G401 (cell line): ENCODE data around the gene KRTAP10-1. TPM values are rescaled to one million over a fixed set of nuclear protein-coding genes. Genes with fewer than 3 reads are reported as not detected.

Experiments
- DNase-seq: peaks from one replicate; pipeline ENCODE4 v3.0.0-alpha.2; 2015; ENCODE audit warnings: low spot score
- in situ Hi-C: cut with HindIII; loops from 2 replicates; pipeline ENCODE4 v1.10.0; 2016; ENCODE audit warnings: low sequenced_read_pairs, mixed read lengths
- total RNA-seq: library from RNA; depleted of rRNA; stranded (reverse); fragments of >200 nt; shearing (Covaris generic); gene quantifications from 2 replicates; pipeline ENCODE4 v1.2.3, GENCODE V29; 2014; rRNA removed

The KRTAP10-1 gene
- total RNA-seq, 1 experiment from 2014 or later, result not detected

DNA sequence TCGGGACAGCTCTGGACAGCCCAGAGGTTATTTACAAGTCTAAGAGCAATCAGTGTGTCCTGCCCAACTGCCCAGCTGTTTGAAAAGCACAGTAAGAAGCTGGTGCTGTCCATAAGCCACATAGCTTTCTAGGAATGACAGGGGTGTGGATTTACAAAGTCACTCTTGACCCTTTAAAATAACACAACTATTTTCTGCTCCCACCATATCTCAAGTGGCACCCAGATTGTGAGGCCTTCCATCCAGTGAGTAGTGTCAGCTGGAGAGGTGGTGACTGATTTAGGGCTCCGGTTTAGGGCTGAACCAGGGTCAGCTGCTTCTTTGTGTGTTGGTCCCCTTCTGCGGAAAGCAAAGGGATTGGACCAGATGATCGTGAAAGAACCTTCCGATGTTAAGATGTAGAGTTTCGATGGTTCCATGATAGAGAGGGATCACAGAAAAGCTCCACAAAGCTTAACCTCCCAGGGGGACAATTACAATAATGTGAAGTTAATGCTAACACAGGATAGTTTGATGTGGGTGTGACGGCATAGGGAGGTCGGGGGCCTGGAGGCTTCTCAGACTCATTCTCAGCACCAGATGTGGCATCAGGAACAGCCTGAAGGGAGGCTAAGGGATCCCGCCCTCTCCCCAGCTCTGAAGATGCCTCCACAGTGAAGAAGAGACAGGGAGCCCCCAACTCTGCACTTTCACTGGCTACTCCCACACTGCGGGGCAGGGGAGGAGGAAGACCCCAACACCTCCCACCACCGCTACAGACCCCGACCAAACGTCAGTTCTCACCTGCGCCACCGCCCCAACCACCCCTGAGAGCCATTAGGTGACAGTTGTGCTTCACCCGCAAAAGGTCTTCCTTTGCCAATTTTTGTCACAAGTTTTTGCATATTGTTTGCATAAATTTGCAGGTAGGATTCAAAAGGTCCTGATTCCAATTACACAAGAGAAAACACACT is 44.1 kb downstream of the KRTAP10-1 start:
- no peak for DNase-seq
- in situ Hi-C loops, result loop anchor here (25.0 kb wide), 1 partner anchor 291 kb away; no protein-coding TSS in a partner anchor

DNA sequence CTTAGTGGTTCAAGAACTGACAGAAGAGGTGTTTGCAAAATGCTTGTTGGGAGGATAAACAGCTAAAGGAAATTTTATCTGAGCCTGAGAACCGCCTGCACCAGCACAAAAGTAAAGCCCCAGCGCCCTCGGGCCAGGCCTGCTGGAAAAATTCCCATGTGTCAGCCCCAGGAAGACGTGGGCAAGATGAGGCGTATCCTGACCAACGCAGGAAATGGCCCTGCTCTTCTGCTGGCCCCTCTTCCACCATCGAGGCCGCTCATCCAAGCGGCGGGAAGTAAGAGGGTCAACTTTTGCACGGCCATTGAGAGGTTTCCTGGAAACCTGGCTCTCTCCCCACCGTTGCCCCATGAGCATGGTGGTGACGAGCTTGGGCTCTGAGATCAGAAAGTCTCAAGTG is 45.0 kb downstream of the KRTAP10-1 start:
- no peak for DNase-seq
- in situ Hi-C loops, result loop anchor here (25.0 kb wide), 1 partner anchor 292 kb away; no protein-coding TSS in a partner anchor

GRCh38 chr21:44494418-44494817 is 45.6 kb downstream of the KRTAP10-1 start:
- no peak for DNase-seq
- in situ Hi-C loops, result loop anchor here (25.0 kb wide), 1 partner anchor 293 kb away; no protein-coding TSS in a partner anchor

GRCh38 chr21:44492567-44493385 is 47.2 kb downstream of the KRTAP10-1 start:
- in situ Hi-C loops, result loop anchor here (25.0 kb wide), 1 partner anchor 295 kb away; no protein-coding TSS in a partner anchor
- no peak for DNase-seq

DNA sequence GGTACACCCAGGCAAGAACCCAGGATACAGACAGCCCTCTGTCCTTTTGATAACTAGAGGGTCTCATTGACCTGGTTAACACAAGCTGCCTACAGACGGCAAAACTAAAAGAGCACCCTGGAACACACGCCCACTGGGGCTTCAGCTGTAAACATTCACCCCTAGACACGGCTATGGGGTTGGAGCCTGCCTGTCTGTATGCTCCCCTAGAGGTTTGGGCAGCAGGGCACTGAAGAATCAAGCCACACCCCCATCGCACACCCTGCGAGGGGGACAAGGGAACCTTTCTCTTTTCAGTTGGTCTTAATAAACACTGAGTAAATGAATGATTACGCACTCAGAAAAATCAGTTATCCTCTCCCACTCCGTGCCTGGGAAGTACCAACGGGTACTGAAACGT is 49.2 kb downstream of the KRTAP10-1 start:
- no peak for DNase-seq
- in situ Hi-C loops, result loop anchor here (25.0 kb wide), 1 partner anchor 296 kb away; no protein-coding TSS in a partner anchor

- in situ Hi-C loops, result loop anchor here (25.0 kb wide), 1 partner anchor 297 kb away; no protein-coding TSS in a partner anchor
- DNase-seq, result no peak
These were observed 49.6 kb downstream of the KRTAP10-1 start for GRCh38 chr21:44490405-44490804.

DNA sequence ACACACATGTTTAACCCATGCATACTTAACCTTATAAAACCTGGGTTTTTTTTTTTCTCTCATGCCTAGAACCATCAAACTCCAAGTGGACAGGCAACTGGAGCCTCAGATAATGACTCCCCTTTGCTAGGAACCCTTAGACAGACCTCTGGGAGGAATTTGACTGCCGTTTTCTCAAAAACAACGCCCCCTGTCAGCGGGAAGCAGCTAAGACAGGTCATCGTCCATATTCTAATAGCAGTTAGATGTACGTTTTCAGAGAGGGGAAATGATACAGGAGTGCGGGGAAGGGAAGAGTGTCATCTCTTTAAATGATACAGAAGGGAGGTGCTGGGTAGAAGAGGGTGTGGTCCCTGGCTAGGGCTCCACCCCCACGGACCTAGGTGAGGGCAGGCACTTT is 50.0 kb downstream of the KRTAP10-1 start:
- DNase-seq, result no peak
- in situ Hi-C loops, result loop anchor here (25.0 kb wide), 1 partner anchor 297 kb away; no protein-coding TSS in a partner anchor

Other genes with a start within 250 kb of the KRTAP10-1 start
- 174 and 182 TPM in 2 replicates for gene PFKL, start 240.1 kb downstream of the KRTAP10-1 start, total RNA-seq
- 19.2 and 31.9 TPM in 2 replicates for gene CFAP410, start 200.8 kb downstream of the KRTAP10-1 start, total RNA-seq
- 0.12 TPM in 1 of 2 replicates, not detected in the other for gene TRPM2, start 186.6 kb downstream of the KRTAP10-1 start, total RNA-seq
- 0.55 and 2.3 TPM in 2 replicates for gene LRRC3, start 84.7 kb downstream of the KRTAP10-1 start, total RNA-seq
- not detected in 2 replicates for gene KRTAP10-2, start 11.3 kb upstream of the KRTAP10-1 start, total RNA-seq
- gene KRTAP10-3, start 18.6 kb upstream of the KRTAP10-1 start, total RNA-seq, result not detected in 2 replicates
- gene KRTAP10-4, start 33.5 kb upstream of the KRTAP10-1 start, total RNA-seq, result not detected in 2 replicates
- gene KRTAP10-5, start 40.4 kb upstream of the KRTAP10-1 start, total RNA-seq, result not detected in 2 replicates
- not detected in 2 replicates for gene KRTAP10-6, start 52.3 kb upstream of the KRTAP10-1 start, total RNA-seq
- gene KRTAP10-7, start 60.4 kb upstream of the KRTAP10-1 start, total RNA-seq, result not detected in 2 replicates
- gene KRTAP10-8, start 71.9 kb upstream of the KRTAP10-1 start, total RNA-seq, result not detected in 2 replicates
- gene KRTAP10-9, start 86.9 kb upstream of the KRTAP10-1 start, total RNA-seq, result not detected in 2 replicates
- gene KRTAP10-10, start 97.2 kb upstream of the KRTAP10-1 start, total RNA-seq, result not detected in 2 replicates
- gene KRTAP10-11, start 106.2 kb upstream of the KRTAP10-1 start, total RNA-seq, result not detected in 2 replicates
- gene KRTAP12-4, start 114.5 kb upstream of the KRTAP10-1 start, total RNA-seq, result not detected in 2 replicates
- gene KRTAP12-3, start 117.7 kb upstream of the KRTAP10-1 start, total RNA-seq, result not detected in 2 replicates
- not detected in 2 replicates for gene KRTAP12-2, start 126.7 kb upstream of the KRTAP10-1 start, total RNA-seq
- gene KRTAP12-1, start 142.0 kb upstream of the KRTAP10-1 start, total RNA-seq, result not detected in 2 replicates
- not detected in 2 replicates for gene KRTAP10-12, start 157.0 kb upstream of the KRTAP10-1 start, total RNA-seq
- not detected in 2 replicates for gene TSPEAR, start 171.4 kb upstream of the KRTAP10-1 start, total RNA-seq